ENCODE measurements around the gene MLEC.

MLEC gene

GRCh38 chr12:120696626-120697025, 9.7 kb downstream of the MLEC start:
- Histone ChIP-seq H3K36me3 (ENCODE audit: low read depth) (peaks cover 92% of the 10 kb centered on the region), H3K4me3 (ENCODE audit: severe bottlenecking) (no peak overlapping the region), H3K9me3 (ENCODE audit: severe bottlenecking) (no peaks in the 10 kb centered on the region), H3K27me3 (ENCODE audit: insufficient read depth, poor library complexity, severe bottlenecking) (no peaks in the 10 kb centered on the region), H3K4me1 (ENCODE audit: insufficient read depth, poor library complexity, severe bottlenecking) (no peaks in the 10 kb centered on the region), H3K27ac (ENCODE audit: poor library complexity, severe bottlenecking) (no peak overlapping the region)
- no peak for TF ChIP-seq CTCF (IDR thresholded peaks at IDR 0.05; ENCODE audit: poor library complexity, severe bottlenecking)
- no peak for ATAC-seq (ENCODE audit: low read depth)
- DNase-seq (ENCODE audit: low spot score), result no peak

GRCh38 chr12:120697344-120697743, 10.4 kb downstream of the MLEC start:
- H3K36me3 ChIP-seq (ENCODE audit: low read depth), result peaks cover 99% of the 10 kb centered on the region
- H3K27me3 ChIP-seq (ENCODE audit: insufficient read depth, poor library complexity, severe bottlenecking), result no peaks in the 10 kb centered on the region
- no peak for ATAC-seq (ENCODE audit: low read depth)

GRCh38 chr12:120698665-120699064, 11.7 kb downstream of the MLEC start:
- Histone ChIP-seq H3K36me3 (ENCODE audit: low read depth) (peaks cover 87% of the 10 kb centered on the region), H3K4me1 (ENCODE audit: insufficient read depth, poor library complexity, severe bottlenecking) (no peaks in the 10 kb centered on the region), H3K4me3 (ENCODE audit: severe bottlenecking) (no peak overlapping the region), H3K27me3 (ENCODE audit: insufficient read depth, poor library complexity, severe bottlenecking) (no peaks in the 10 kb centered on the region), H3K27ac (ENCODE audit: poor library complexity, severe bottlenecking) (no peak overlapping the region), H3K9me3 (ENCODE audit: severe bottlenecking) (no peaks in the 10 kb centered on the region)
- TF ChIP-seq CTCF (IDR thresholded peaks at IDR 0.05; ENCODE audit: poor library complexity, severe bottlenecking), result no peak
- ATAC-seq (ENCODE audit: low read depth) (no peak), DNase-seq (ENCODE audit: low spot score) (no peak)

More at GRCh38 chr12:120697344-120697743, 10.4 kb downstream of the MLEC start:
- Histone ChIP-seq H3K4me1 (ENCODE audit: insufficient read depth, poor library complexity, severe bottlenecking) (no peaks in the 10 kb centered on the region), H3K4me3 (ENCODE audit: severe bottlenecking) (no peak overlapping the region), H3K27ac (ENCODE audit: poor library complexity, severe bottlenecking) (no peak overlapping the region), H3K9me3 (ENCODE audit: severe bottlenecking) (no peaks in the 10 kb centered on the region)
- DNase-seq (ENCODE audit: low spot score), result no peak
- TF ChIP-seq CTCF (IDR thresholded peaks at IDR 0.05; ENCODE audit: poor library complexity, severe bottlenecking), result no peak

GRCh38 chr12:120699553-120699952, 12.6 kb downstream of the MLEC start:
- no peak overlapping the region for H3K4me3 ChIP-seq (ENCODE audit: severe bottlenecking)
- DNase-seq (ENCODE audit: low spot score) (no peak), ATAC-seq (ENCODE audit: low read depth) (no peak)
- H3K4me1 ChIP-seq (ENCODE audit: insufficient read depth, poor library complexity, severe bottlenecking), result no peaks in the 10 kb centered on the region
- H3K27ac ChIP-seq (ENCODE audit: poor library complexity, severe bottlenecking), result no peak overlapping the region
- H3K36me3 ChIP-seq (ENCODE audit: low read depth), result peaks cover 82% of the 10 kb centered on the region
- H3K9me3 ChIP-seq (ENCODE audit: severe bottlenecking), result no peaks in the 10 kb centered on the region
- H3K27me3 ChIP-seq (ENCODE audit: insufficient read depth, poor library complexity, severe bottlenecking), result no peaks in the 10 kb centered on the region
- TF ChIP-seq CTCF (IDR thresholded peaks at IDR 0.05; ENCODE audit: poor library complexity, severe bottlenecking), result no peak

GRCh38 chr12:120700886-120701285, 13.9 kb downstream of the MLEC start:
- no peak overlapping the region for H3K4me3 ChIP-seq (ENCODE audit: severe bottlenecking)
- peaks cover 68% of the 10 kb centered on the region for H3K36me3 ChIP-seq (ENCODE audit: low read depth)
- H3K27ac ChIP-seq (ENCODE audit: poor library complexity, severe bottlenecking), result no peak overlapping the region
- ATAC-seq (ENCODE audit: low read depth) (no peak), DNase-seq (ENCODE audit: low spot score) (no peak)
- no peaks in the 10 kb centered on the region for H3K4me1 ChIP-seq (ENCODE audit: insufficient read depth, poor library complexity, severe bottlenecking)
- no peaks in the 10 kb centered on the region for H3K27me3 ChIP-seq (ENCODE audit: insufficient read depth, poor library complexity, severe bottlenecking)
- TF ChIP-seq CTCF (IDR thresholded peaks at IDR 0.05; ENCODE audit: poor library complexity, severe bottlenecking), result no peak
- no peaks in the 10 kb centered on the region for H3K9me3 ChIP-seq (ENCODE audit: severe bottlenecking)
